Measurements from ENCODE around the gene FIBCD1.

FIBCD1 gene

DNA sequence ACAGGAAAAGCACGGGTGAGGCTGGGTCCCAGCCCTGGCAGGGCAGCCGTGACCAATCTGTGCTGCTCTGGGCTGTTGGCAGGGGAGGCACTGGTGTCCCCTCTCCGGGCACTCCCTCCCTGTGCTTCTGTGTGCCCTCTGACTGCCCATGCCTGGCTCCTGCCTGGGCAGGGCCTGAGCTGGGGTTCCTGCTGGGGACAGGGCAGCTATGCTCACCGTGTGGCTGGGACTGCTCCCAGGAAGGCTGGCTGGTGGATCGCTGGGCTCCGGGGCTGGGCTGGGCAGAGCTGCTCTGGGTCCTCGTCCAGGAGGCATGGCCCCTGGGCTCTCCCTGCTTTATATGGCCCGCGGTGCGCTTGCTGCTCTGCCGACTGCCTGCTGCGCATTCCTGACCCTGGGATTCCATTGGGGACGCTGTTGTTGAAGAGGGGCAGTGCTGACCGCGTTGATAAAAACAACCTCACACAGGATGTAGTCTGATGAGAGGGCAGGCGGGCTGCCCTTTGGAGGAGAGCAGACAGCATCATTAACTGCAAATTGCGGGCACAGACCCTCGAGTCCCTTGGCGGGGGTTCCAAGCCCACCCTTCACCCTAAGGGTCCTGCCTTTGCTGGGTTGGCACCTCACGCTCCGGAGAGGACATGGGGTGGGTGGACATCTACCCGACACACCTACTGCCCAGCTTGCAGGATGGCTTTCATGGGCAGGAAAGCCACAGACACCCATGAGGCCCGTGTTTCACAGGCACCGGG lies 43.4 kb downstream of the FIBCD1 start:
- no peak for DNase-seq (ENCODE audit: low read depth, low spot score)

DNA sequence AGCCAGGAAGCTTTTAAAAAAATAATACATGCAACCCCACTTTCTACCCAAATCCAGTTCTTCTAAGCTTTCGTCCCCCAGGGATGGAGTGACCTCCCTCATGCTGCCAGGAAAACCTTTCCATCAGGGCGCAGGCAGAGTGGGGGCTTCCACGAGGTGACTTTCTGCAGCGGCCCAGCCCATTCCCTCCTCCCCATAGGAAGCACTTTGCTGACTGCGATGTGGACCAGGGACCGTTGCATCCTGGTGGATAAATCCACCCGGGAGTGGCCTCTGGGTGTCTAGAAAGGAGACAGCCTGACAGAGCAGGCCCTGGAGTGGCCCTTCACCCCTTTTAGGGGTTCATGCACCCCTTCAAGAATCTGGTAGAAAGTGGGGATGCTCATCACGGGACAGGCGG lies 44.0 kb downstream of the FIBCD1 start:
- DNase-seq (ENCODE audit: low read depth, low spot score): no peak

DNA sequence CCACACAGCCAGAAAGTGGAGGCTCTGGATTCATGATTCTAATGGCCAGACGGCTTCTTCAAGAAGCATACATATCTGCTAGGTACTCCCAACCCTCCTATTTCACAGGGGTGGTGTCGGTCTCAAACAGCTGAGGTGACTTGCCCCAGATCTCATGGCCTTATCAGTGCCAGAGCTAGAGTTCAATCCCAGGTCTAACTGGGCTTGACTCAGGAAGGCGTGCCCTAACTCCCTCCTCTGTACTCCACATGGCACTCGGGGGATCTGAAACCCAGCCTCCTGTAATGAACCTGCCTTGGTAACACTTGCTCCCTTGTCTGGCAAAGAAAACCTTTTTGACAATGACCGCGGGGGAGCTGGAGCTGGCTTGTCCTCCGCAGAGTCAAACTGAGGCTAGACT lies 44.5 kb downstream of the FIBCD1 start:
- DNase-seq (ENCODE audit: low read depth, low spot score): no peak

DNA sequence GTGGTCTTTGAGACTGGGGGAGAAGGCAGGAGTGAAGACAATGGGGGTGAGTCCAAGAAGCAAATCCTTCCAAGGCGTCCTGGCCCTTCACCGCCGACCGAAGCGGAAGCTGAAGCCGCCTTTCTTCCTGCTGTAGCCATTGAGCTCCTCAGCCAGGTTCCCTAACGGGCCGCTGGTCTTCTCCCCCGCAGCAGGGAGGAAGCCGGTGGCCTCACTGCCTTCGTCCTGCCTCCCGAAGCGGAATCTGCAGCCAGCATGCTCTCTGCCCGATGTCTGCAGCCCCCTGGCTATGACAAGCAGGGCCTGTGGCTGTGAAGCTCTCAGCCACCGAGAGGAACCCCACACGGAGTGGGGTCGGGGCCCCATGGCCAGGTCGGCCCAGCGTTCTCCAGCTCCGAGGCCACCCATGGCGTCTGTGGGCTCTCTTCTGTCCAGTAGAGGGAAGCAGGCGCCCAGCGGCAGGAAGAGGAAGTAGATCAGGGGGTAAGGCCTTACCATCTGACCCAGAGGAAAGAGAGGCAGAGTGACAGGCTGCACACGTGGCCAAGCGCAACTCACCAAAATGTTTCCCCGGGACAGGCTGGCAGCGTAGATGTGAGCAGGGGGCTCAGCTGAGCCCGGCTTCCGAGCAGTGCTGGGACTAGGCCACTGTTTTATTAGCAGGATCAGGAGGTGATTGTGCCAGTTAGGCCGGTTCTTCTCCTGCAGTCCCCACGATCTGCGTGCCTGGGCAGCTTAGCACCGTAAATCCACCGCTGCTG lies 45.5 kb downstream of the FIBCD1 start:
- DNase-seq (ENCODE audit: low read depth, low spot score): no peak

DNA sequence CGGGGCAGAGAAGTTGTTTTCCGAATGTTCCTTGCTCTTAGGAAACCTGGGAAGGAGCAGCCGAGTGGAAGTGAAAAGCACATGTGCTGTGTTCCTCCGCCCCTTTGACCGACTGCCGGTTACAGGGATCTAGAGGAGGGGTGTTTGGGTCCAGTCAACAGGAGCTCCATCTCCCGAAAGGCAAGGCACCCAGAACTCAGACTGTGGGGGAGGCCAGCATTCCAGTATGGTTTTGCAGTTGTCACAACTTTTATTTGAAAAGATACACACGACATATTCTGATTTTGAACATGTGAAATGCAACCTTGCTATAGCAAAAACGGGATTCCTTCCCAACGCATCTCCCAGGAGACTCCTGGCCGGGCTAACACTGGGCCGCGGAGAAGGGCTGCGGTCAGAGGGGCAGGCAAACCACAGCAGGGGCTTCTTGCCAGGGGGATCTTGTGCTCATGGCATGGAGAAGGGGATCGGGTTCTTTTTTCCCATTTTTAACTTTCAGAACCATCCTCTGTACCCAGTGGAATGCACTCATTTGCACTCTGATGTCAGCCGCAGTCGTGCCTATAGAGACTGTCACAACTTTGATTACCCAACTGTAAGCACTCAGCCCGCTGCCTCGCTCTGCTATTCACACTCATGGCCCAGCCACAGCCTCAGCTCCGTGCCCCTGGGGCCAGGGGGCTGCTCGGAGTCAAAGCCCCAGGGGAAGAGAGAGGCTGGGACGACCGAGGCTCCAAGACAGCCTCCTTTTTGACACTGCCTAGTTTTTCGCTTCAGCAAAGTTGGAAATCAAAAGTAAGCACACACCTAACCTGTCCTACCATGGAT lies 46.4 kb downstream of the FIBCD1 start:
- no peak for DNase-seq (ENCODE audit: low read depth, low spot score)

GRCh38 chr9:130891688-130892476 lies 47.2 kb downstream of the FIBCD1 start:
- DNase-seq (ENCODE audit: low read depth, low spot score): no peak

- DNase-seq (ENCODE audit: low read depth, low spot score): no peak
These were observed 48.0 kb downstream of the FIBCD1 start for GRCh38 chr9:130890870-130891687.

GRCh38 chr9:130890124-130890523 lies 48.9 kb downstream of the FIBCD1 start:
- no peak for DNase-seq (ENCODE audit: low read depth, low spot score)

GRCh38 chr9:130888146-130888885 lies 50.7 kb downstream of the FIBCD1 start:
- no peak for DNase-seq (ENCODE audit: low read depth, low spot score)

DNA sequence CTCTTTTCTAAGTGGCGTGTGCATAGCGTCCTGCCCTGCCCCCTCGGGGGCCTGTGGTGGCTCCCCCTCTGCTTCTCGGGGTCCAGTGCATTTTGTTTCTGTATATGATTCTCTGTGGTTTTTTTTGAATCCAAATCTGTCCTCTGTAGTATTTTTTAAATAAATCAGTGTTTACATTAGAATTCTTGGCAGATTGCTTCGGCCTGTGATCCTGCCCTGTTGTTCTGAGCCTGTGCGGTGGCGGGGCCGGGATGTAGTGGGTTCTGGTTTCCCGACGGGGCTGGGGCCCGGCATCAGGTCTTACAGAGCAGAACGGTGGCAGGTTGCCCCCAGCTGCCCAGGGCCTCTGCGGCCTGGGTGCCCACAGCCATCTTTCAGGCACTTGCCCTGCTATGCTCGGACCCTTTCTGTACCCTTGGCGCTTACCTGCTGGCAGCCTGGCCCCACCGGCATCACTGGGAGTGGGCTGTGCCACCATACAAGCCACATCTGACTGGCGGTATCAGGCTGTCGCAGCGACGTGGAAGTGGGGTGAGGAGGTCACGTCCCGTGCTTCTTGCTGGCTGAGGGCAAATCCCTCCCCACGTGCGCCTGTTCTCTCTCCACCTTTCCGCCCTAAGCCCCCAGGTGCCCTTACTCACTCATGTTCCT lies 51.4 kb downstream of the FIBCD1 start:
- DNase-seq (ENCODE audit: low read depth, low spot score): no peak

DNA sequence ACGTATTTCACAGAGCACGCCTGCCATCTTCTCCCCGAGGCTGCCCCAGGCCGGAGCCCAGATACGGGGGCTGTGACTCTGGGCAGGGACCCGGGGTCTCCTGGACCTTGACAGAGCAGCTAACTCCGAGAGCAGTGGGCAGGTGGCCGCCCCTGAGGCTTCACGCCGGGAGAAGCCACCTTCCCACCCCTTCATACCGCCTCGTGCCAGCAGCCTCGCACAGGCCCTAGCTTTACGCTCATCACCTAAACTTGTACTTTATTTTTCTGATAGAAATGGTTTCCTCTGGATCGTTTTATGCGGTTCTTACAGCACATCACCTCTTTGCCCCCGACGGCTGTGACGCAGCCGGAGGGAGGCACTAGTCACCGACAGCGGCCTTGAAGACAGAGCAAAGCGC lies 52.1 kb downstream of the FIBCD1 start:
- no peak for DNase-seq (ENCODE audit: low read depth, low spot score)

DNA sequence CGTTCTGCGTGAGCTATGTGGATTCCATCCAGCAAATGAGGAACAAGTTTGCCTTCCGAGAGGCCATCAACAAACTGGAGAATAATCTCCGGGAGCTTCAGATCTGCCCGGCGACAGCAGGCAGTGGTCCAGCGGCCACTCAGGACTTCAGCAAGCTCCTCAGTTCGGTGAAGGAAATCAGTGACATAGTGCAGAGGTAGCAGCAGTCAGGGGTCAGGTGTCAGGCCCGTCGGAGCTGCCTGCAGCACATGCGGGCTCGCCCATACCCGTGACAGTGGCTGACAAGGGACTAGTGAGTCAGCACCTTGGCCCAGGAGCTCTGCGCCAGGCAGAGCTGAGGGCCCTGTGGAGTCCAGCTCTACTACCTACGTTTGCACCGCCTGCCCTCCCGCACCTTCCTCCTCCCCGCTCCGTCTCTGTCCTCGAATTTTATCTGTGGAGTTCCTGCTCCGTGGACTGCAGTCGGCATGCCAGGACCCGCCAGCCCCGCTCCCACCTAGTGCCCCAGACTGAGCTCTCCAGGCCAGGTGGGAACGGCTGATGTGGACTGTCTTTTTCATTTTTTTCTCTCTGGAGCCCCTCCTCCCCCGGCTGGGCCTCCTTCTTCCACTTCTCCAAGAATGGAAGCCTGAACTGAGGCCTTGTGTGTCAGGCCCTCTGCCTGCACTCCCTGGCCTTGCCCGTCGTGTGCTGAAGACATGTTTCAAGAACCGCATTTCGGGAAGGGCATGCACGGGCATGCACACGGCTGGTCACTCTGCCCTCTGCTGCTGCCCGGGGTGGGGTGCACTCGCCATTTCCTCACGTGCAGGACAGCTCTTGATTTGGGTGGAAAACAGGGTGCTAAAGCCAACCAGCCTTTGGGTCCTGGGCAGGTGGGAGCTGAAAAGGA lies 53.3 kb downstream of the FIBCD1 start:
- no peak for DNase-seq (ENCODE audit: low read depth, low spot score)

DNA sequence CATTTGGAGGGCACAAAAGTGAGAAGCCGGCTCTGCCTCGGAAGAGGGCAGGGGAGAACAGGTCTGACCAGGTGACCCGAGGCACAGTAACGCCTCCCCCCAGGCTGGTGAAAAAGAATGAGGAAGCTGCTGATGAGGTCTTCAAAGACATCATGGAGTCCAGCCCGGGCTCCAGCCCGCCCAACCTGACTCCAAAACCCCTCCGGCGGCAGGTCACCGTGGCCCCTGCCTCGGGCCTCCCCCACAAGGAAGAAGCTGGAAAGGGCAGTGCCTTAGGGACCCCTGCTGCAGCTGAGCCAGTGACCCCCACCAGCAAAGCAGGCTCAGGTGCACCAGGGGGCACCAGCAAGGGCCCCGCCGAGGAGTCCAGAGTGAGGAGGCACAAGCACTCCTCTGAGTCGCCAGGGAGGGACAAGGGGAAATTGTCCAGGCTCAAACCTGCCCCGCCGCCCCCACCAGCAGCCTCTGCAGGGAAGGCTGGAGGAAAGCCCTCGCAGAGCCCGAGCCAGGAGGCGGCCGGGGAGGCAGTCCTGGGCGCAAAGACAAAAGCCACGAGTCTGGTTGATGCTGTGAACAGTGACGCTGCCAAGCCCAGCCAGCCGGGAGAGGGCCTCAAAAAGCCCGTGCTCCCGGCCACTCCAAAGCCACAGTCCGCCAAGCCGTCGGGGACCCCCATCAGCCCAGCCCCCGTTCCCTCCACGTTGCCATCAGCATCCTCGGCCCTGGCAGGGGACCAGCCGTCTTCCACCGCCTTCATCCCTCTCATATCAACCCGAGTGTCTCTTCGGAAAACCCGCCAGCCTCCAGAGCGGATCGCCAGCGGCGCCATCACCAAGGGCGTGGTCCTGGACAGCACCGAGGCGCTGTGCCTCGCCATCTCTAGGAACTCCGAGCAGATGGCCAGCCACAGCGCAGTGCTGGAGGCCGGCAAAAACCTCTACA lies 54.2 kb downstream of the FIBCD1 start:
- no peak for DNase-seq (ENCODE audit: low read depth, low spot score)

GRCh38 chr9:130884111-130884531 lies 54.9 kb downstream of the FIBCD1 start:
- no peak for DNase-seq (ENCODE audit: low read depth, low spot score)

GRCh38 chr9:130883479-130883878 lies 55.6 kb downstream of the FIBCD1 start:
- no peak for DNase-seq (ENCODE audit: low read depth, low spot score)

DNA sequence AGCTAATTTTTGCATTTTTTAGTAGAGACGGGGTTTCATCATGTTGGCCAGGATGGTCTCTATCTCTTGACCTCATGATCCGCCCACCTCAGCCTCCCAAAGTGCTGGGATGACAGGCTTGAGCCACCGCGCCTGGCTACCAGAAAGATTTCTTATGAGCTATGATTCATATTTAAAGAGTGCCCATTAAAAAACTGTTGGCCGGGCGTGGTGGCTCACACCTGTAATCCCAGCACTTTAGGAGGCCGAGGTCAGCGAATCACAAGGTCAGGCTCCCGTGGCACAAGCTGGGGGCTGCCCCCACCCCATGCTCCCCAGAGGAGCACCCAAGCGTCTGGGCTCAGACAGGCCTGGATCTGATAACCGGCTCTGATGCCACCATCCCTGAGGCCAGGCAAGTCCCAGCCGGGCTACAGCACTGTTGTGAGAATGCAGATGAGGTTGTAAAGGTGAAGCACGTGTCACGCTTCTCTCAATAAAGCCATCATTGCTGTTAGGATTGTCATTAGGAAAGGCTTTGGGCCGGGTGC lies 56.3 kb downstream of the FIBCD1 start:
- no peak for DNase-seq (ENCODE audit: low read depth, low spot score)

DNA sequence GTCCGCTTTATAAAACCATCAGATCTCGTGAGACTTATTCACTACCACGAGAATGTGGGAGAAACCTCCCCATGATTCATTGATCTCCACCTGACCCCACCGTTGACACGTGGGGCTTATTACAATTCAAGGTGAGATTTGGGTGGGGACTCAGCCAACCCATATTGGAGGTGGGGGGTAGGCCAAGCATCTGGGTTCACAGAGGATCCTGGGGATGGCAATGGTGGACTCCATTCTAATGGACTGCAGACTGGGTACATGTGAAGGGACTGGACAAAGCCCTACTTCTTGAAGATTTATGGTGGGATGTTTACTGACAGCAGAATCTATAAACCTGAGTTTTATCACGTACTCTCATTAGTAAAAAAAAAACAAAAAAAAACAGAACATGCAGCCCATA lies 57.5 kb downstream of the FIBCD1 start:
- no peak for DNase-seq (ENCODE audit: low read depth, low spot score)
